NOMO-1 treated with dmso at 0.1 percent for 144 hours (cell line): ENCODE results near the gene RNF223.
"Not testable (repeated sequence)": the region's sequence is repeated elsewhere in the genome, so short reads cannot be mapped to it uniquely, and the experiment has no call there.

Experiments used
- DNase-seq: peaks from one replicate; lab custom pipeline; 2025; ENCODE audit not compliant: unreplicated experiment; lab: John Stamatoyannopoulos, UW

The RNF223 gene

GRCh38 chr1:1031659-1032235 lies 42.4 kb downstream of the RNF223 start:
- no peak for DNase-seq

DNA sequence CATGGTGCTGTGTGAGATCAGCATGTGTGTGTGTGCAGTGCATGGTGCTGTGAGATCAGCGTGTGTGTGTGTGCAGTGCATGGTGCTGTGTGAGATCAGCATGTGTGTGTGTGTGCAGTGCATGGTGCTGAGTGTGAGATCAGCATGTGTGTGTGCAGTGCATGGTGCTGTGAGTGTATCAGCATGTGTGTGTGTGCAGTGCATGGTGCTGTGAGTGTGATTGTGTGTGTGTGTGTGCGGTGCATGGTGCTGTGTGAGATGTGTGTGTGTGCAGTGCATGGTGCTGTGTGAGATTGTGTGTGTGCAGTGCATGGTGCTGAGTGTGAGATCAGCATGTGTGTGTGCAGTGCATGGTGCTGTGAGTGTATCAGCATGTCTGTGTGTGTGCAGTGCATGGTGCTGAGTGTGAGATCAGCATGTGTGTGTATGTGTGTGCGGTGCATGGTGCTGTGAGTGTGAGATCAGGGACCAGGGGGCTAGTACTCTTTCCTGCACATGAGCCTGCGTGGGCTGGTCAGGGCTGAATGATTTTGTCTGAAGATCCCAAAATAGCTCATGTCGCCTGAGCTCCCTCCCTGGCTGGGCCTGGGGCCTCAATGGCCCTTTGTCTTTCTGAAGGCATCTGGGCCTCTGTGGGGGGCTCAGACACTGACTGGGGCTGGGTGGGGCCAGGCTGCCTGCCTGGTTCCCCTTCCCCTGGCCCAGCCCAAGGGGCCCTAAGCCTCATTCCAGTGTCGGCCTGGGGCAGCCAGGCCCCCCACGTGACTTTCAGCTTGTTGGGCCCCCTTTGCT lies 43.0 kb downstream of the RNF223 start:
- not testable (repeated sequence) for DNase-seq

GRCh38 chr1:1027791-1028190 lies 46.3 kb downstream of the RNF223 start:
- no peak for DNase-seq

- DNase-seq, result no peak
These were observed 47.3 kb downstream of the RNF223 start for GRCh38 chr1:1026599-1027413.

DNA sequence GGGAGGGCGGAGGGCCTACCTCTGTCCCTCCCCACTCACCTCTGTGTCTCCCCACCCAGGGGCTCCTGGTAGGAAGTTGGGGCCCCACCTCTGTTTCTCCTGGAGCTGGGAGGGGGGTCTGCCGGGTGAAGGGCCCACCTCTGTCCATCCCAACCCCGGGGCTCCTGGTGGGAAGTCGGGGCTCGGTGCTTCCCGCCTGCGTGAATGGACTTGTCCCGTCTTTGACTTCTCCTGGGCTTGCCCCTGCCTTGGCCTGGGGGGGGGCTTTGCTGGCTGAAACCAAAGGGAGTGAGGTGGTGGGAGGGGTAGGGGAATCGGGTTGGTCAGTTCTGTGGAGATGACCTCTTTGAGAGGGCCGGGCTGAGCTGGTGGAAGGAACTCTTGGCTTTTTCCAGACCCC lies 48.4 kb downstream of the RNF223 start:
- no peak for DNase-seq

DNA sequence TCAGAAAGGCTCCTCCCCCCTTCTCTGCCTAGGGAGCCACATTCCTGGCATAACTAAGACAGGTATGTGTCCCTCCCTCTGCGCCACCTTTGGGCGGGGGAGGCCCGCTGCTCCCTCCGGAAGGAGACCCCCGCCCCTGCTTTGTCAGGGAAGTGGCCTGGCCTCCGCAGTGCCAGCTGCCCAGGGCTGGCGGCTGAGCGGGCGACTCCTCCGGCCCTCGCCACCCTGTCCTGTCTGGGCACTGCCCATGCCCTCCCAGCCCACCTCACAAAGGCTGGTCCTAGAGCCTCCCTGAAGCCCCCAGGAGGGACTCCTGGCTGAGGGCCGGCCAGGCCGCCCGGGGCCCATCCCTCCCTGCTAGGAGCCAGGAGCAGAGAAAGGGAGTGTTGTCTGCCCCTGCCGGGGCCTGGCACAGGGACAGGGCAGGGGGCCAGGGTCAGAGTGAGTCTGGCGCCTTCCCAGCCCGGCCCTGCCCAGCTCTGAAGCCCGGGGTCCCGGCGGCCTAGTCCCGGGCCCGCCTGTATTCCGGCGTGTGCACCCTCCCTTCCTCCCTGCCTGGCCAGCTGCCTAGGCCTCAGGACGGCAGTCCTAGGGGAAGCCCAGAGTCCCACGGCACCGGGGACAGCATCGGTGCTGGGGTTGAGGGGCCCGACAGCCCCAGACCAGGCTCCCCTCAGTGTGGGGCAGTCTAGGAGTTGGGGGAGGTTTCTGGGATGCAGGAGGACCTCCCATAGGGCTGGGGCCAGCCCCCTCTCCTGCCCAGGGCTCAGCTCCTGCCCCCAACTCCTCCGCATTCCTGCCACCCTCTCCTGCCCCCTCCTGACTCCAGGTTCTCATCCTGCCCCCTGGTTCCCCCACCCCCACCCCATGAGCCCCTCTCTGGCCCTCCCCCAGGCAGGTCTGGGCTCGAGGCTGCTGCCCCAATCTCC lies 49.1 kb downstream of the RNF223 start:
- no peak for DNase-seq

- DNase-seq, result no peak
These were observed 49.8 kb downstream of the RNF223 start for GRCh38 chr1:1024149-1024770.

DNA sequence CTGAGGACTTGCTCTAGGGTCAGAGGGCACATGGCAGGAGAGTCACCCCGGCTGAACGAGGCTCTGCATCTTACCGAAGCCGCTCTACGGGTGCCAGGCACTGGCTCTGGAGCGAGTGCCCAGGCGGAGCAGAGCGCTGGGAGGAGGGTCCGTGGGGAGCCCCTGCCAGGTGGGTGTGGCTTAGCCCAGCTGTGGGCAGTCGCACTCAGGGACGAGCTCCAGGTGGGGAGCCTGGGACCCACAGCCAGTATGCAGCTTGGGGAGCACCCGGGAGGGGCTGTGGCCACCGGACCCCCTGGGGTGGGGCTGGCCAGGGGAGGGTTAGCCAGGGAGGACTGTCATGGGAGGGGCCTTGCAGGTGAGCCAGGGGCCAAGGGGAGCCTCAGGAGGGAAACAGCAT lies 50.4 kb downstream of the RNF223 start:
- no peak for DNase-seq

DNA sequence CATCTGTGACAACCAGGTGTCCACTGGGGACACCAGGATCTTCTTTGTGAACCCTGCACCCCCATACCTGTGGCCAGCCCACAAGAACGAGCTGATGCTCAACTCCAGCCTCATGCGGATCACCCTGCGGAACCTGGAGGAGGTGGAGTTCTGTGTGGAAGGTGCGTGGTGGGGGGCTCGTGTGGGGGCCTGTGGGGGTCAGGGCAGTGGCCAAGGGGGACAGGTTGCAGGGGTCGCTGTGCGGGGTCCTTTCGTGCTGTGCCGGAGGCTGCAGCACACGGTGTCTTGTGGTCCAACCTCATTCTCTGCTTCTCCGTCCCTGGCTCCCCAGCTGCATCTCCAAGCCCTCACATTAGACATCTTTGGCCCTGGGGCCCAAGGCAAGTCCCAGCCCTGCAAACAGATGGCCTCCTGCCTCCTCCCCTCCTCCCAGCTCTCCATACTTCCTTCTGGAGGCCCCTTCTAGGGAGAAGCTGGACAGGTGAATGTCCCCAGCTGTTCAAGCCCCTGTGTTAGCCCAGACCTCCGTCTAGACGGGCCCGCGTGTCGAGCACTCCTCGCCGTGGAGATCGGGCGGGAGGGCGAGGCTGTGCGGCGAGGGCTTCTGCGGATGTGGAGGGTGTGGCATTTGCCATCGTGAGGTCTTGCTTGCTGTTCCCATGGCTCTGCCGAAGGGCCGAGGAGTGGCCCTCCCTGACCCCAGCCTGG lies 51.6 kb downstream of the RNF223 start:
- DNase-seq, result no peak

- DNase-seq, result no peak
These were observed 52.2 kb downstream of the RNF223 start for GRCh38 chr1:1021920-1022259.

- DNase-seq, result no peak
These were observed 52.8 kb downstream of the RNF223 start for GRCh38 chr1:1021010-1021919.
